Esophagus squamous epithelium (tissue), 5 donors: ENCODE data around the gene CEP76. TPM values are rescaled to one million over a fixed set of nuclear protein-coding genes. Genes with fewer than 3 reads are reported as not detected.
"Not testable (repeated sequence)": the region's sequence is repeated elsewhere in the genome, so short reads cannot be mapped to it uniquely, and the experiment has no call there.

ENCODE experiments used
- DNase-seq: peaks from one replicate; lab custom pipeline; 2025; lab: John Stamatoyannopoulos, UW
- H3K27ac ChIP-seq, 4 donors: fragments of 200-600 bp; sonication (generic); one replicate each; pipeline ENCODE4 v1.5.1; 2016 to 2019; ENCODE audit warnings: mild to moderate bottlenecking in 1 of 4
- H3K27me3 ChIP-seq, 4 donors: fragments of 200-600 bp; sonication (generic); 1 replicate in 3 of 4; 2 replicates in 1 of 4; pipeline versions ENCODE4 v1.5.1 to v1.6.0; 2017 to 2021; ENCODE audit warnings: antibody characterized with exemption in 1 of 4
- H3K36me3 ChIP-seq, 3 donors: fragments of 200-600 bp; sonication (generic); one replicate each; pipeline ENCODE4 v1.5.1; 2016 to 2019
- H3K4me1 ChIP-seq, 3 donors: fragments of 200-600 bp; sonication (generic); one replicate each; pipeline ENCODE4 v1.5.1; 2017 to 2019
- H3K4me3 ChIP-seq, 4 donors: fragments of 200-600 bp; sonication (generic); 1 replicate in 3 of 4; 2 replicates in 1 of 4; pipeline ENCODE4 v1.5.1; 2016 to 2019; ENCODE audit warnings: mild to moderate bottlenecking in 2 of 4, moderate library complexity in 1 of 4
- H3K9me3 ChIP-seq, 3 donors: fragments of 200-600 bp; sonication (generic); one replicate each; pipeline ENCODE4 v1.5.1; 2016 to 2019
- POLR2A ChIP-seq, 4 donors: fragments of 450-650 bp; IDR thresholded peaks; one replicate each; pipeline ENCODE4 v1.6.1; 2017; ENCODE audit warnings: antibody characterized with exemption in 4 of 4, mild to moderate bottlenecking in 4 of 4, moderate library complexity in 3 of 4
- WGBS, 2 donors: methylation state at CpG; one replicate each; pipeline ENCODE4 v1.1.5; 2018; 5-methylcytosine and 5-hydroxymethylcytosine counted together
- intact Hi-C: fragments of 100-400 bp; cut with DNase I; formaldehyde crosslinking; loops from one replicate; pipeline ENCODE4 v1.15.0; 2022
- total RNA-seq, 4 donors: library from RNA; depleted of rRNA; stranded (reverse); fragments of >200 nt; gene quantifications; one replicate each; pipeline ENCODE4 v1.1.0, GENCODE V29; 2016
- TF ChIP-seq, protein P1 (sequence below), 6 experiments: fragments of 450-650 bp in 4 of 6; fragments of 200-600 bp in 2 of 6; sonication (generic) in 2 of 6; IDR thresholded peaks; one replicate each; pipeline ENCODE4 v1.5.1; 2016 to 2019; ENCODE audit warnings: antibody characterized with exemption in 6 of 6, mild to moderate bottlenecking in 4 of 6, moderate library complexity in 4 of 6
- donor health status: DM: yes; HTN: yes; CAD: no.

The CEP76 gene
- total RNA-seq, 4 donors from 2014 or later: 10.7 to 13.6 (median 11.6) TPM

- intact Hi-C loops: no loop called here
- Histone ChIP-seq H3K9me3 (no peaks in the 10 kb centered on the region), H3K4me1 (peaks cover 8 to 18% (median 11%) of the 10 kb centered on the region in 3 donors), H3K27ac (peak overlapping the region in 1 of 4 donors; percentile 5), H3K4me3 (no peak overlapping the region), H3K27me3 (no peaks in the 10 kb centered on the region), H3K36me3 (no peaks in the 10 kb centered on the region)
- DNase-seq: no peak
- TF ChIP-seq POLR2A (IDR thresholded peaks at IDR 0.05): no peak
- TF ChIP-seq, protein P1, sequence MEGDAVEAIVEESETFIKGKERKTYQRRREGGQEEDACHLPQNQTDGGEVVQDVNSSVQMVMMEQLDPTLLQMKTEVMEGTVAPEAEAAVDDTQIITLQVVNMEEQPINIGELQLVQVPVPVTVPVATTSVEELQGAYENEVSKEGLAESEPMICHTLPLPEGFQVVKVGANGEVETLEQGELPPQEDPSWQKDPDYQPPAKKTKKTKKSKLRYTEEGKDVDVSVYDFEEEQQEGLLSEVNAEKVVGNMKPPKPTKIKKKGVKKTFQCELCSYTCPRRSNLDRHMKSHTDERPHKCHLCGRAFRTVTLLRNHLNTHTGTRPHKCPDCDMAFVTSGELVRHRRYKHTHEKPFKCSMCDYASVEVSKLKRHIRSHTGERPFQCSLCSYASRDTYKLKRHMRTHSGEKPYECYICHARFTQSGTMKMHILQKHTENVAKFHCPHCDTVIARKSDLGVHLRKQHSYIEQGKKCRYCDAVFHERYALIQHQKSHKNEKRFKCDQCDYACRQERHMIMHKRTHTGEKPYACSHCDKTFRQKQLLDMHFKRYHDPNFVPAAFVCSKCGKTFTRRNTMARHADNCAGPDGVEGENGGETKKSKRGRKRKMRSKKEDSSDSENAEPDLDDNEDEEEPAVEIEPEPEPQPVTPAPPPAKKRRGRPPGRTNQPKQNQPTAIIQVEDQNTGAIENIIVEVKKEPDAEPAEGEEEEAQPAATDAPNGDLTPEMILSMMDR (IDR thresholded peaks at IDR 0.05): no peak
- WGBS, 2 donors: 51 to 54% methylated on average over 10 of the region's 10 CpGs
Observed at GRCh38 chr18:12645751-12646203, 56.7 kb downstream of the CEP76 start.

- Histone ChIP-seq H3K4me3 (no peak overlapping the region), H3K27me3 (no peaks in the 10 kb centered on the region), H3K27ac (peak overlapping the region in 1 of 4 donors; percentile 5), H3K9me3 (no peaks in the 10 kb centered on the region), H3K36me3 (no peaks in the 10 kb centered on the region), H3K4me1 (peaks cover 11 to 23% (median 13%) of the 10 kb centered on the region in 3 donors)
- TF ChIP-seq, protein P1 (IDR thresholded peaks at IDR 0.05): no peak
- TF ChIP-seq POLR2A (IDR thresholded peaks at IDR 0.05): no peak
- no peak for DNase-seq
- intact Hi-C loops: no loop called here
Observed at GRCh38 chr18:12645254-12645653, 57.3 kb downstream of the CEP76 start.

- 79 to 84% methylated on average over 5 of the region's 5 CpGs for WGBS, 2 donors
- H3K27me3 ChIP-seq, intact Hi-C loops, H3K4me3 ChIP-seq, DNase-seq, H3K9me3 ChIP-seq, H3K27ac ChIP-seq, H3K36me3 ChIP-seq: not testable (repeated sequence)
- H3K4me1 ChIP-seq: peaks cover 11 to 29% (median 13%) of the 10 kb centered on the region in 3 donors
Observed at GRCh38 chr18:12643756-12644155, 58.8 kb downstream of the CEP76 start.

DNA sequence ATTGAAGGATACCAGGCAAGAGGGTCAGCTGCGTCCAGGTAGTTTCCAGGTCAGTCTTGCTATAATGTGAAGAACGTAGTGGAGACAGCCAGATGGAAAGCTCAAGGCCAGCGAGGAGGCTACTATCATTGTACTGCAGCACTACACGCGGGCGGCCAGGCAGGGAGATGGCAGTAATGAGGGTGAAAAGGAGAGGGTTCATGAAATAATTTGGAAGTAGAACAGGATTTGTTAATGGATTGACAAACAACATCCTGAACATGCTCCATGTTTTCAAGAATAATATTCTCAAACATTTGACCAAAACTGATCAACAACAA is 61.7 kb downstream of the CEP76 start:
- Histone ChIP-seq H3K9me3 (no peaks in the 10 kb centered on the region), H3K4me1 (peaks cover 8 to 25% (median 13%) of the 10 kb centered on the region in 3 donors), H3K27me3 (no peaks in the 10 kb centered on the region), H3K27ac (peak overlapping the region in 2 of 4 donors; percentile 27 to 48), H3K4me3 (no peak overlapping the region), H3K36me3 (no peaks in the 10 kb centered on the region)
- 77 to 83% methylated on average over 6 of the region's 6 CpGs for WGBS, 2 donors
- TF ChIP-seq POLR2A (IDR thresholded peaks at IDR 0.05): no peak
- TF ChIP-seq, protein P1 (IDR thresholded peaks at IDR 0.05): no peak
- intact Hi-C loops: no loop called here
- DNase-seq: no peak

DNA sequence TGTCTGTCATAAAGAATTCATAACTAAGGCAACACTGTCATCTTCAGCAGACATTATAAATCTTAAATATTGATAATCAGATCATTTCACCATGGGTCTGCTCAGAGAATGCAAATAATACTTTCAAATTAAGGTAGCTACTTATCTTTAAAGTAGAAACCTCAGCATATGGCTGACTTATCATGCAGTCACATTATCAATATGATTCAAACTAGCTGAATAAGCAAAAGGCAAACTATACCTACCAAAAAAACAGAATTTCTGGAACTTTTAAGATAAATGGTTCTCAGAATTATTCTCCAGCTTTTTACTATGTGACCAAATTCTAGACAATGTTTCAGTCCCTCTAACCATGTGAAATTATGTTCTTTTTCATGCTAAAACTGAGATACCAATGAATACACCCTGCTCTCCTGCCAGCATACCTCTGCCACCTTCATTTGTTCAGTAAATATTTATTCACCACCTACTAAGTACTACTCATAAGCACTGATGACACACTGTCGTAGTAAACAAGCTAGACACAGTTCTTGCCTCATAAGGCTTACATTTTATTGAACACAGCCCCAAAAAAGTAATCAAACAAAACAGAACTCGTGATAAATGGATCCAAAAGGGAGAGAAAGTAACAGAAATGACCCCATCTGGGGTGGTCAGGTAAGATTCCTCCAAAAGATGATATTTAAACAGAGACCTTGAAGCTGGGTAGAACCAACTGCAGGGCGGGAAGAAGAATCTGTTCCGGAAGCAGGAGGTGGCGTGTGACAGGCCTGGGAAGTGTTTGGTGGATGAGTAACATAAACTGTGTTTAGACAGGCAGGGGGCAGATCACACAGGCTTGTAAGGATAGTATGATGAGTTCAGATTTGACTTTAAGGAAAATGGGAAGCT is 62.3 kb downstream of the CEP76 start:
- 36 to 47% methylated on average over 5 of the region's 5 CpGs for WGBS, 2 donors
- intact Hi-C loops: no loop called here
- no peak for DNase-seq

More for the DNA sequence above, 62.3 kb downstream of the CEP76 start:
- Histone ChIP-seq H3K27ac (peak overlapping the region in 2 of 4 donors; percentile 27 to 48), H3K27me3 (no peaks in the 10 kb centered on the region), H3K4me1 (peaks cover 2 to 19% (median 9%) of the 10 kb centered on the region in 3 donors), H3K36me3 (no peaks in the 10 kb centered on the region), H3K9me3 (no peaks in the 10 kb centered on the region), H3K4me3 (no peak overlapping the region)
- TF ChIP-seq, protein P1 (IDR thresholded peaks at IDR 0.05): peak in 1 of 6 experiments; percentile 12
- no peak for TF ChIP-seq POLR2A (IDR thresholded peaks at IDR 0.05)
